Upper lobe of left lung (tissue), 4 donors: ENCODE results near the gene ERGIC1.
A peak's percentile ranks its signal among the peaks of the same experiment; 100 is the strongest.

Experiments used
- CTCF ChIP-seq, 6 experiments: fragments of 450-650 bp in 4 of 6; fragments of 200-600 bp in 2 of 6; sonication (generic) in 2 of 6; IDR thresholded peaks; one replicate each; pipeline ENCODE4 v1.5.1; 2016 to 2019; ENCODE audit warnings: antibody characterized with exemption in 6 of 6
- EP300 ChIP-seq, 4 donors: sonication (generic); formaldehyde crosslinking; IDR thresholded peaks; one replicate each; pipeline ENCODE4 v1.5.1; 2017; ENCODE audit warnings: antibody characterized with exemption in 4 of 4, control low read depth in 2 of 4
- POLR2A ChIP-seq, 4 donors: fragments of 450-650 bp; IDR thresholded peaks; one replicate each; pipeline ENCODE4 v1.5.1; 2016 to 2017; ENCODE audit warnings: antibody characterized with exemption in 4 of 4, mild to moderate bottlenecking in 2 of 4
- POLR2AphosphoS5 ChIP-seq, 2 donors: sonication (generic); formaldehyde crosslinking; IDR thresholded peaks; one replicate each; pipeline ENCODE4 v1.5.1; 2017; ENCODE audit warnings: antibody characterized with exemption in 2 of 2

GRCh38 chr5:172795318-172795977 is 38.6 kb upstream of the ERGIC1 start:
- TF ChIP-seq POLR2A (IDR thresholded peaks at IDR 0.05): no peak
- TF ChIP-seq CTCF (IDR thresholded peaks at IDR 0.05): peak in 1 of 6 experiments; percentile 33
- TF ChIP-seq EP300 (IDR thresholded peaks at IDR 0.05): peak in 2 of 4 donors; percentile 64 to 80
- TF ChIP-seq POLR2AphosphoS5 (IDR thresholded peaks at IDR 0.05): peak; percentile 76 to 92
